A375 (cell line): Measurements from ENCODE around the gene BTNL9. TPM values are rescaled to one million over a fixed set of nuclear protein-coding genes. Genes with fewer than 3 reads are reported as not detected.

Source experiments
- small RNA-seq: library from RNA; depleted of rRNA; stranded (forward); fragments of <200 nt; gene quantifications from one replicate; pipeline ENCODE3, GENCODE V24; 2014
- total RNA-seq: library from RNA; depleted of rRNA; stranded (reverse); fragments of >200 nt; shearing (Covaris generic); gene quantifications from 2 replicates; pipeline ENCODE4 v1.2.3, GENCODE V29; 2014; rRNA removed

The BTNL9 gene
- 1.2 and 1.6 TPM in 2 replicates for total RNA-seq

DNA sequence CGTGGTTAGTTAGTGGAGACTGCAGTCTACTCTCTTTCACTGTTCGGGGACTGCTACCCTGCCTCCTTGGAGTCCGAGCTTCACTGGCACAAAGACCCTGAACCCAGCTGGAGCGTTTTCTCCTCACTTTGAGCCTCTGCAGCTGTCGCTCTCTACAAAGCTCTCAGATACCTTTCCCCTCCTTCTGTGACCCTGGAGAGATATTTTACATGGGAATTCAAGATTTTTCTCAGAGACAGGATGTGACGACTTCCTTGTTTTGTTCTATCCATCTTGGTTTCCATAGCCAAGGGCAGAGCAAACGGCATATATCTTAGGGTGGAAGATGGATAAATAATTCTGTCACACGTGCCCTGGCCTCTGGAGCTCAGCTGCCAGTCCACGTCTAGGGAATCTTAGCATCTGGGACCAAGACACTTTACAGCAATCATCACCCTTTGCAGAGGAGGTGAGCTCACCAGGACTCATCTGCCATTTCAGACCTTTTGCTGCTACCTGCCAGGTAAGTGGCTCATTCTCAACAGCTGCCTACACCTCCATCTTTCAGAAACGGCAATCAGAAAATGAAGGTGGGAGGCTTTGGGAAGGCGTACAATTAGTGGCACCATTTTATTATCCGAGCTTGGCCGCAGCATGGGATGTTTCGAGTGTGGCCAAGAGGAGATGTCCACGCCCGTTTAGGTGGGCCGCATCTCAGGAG, at the start of gene BTNL9:
Gene BTNL9, plus strand, starts transcription at position 336 of the 700 bp plus-strand sequence. CDS start 5,224 bp downstream, outside the sequence.

Small RNA genes within 50 kb of the gene (small RNA-seq; reads per million reads assigned to genes)
- not detected for gene MIR8089
- not detected for gene RNU6-1036P

Other genes with a start within 250 kb of the BTNL9 start
- gene MGAT1, start 237.5 kb upstream of the BTNL9 start, total RNA-seq: 53.9 and 67.3 TPM in 2 replicates
- gene ZFP62, start 179.0 kb upstream of the BTNL9 start, total RNA-seq: 17.4 and 18.0 TPM in 2 replicates
- 0.57 and 0.72 TPM in 2 replicates for gene BTNL8, start 141.1 kb upstream of the BTNL9 start, total RNA-seq
- not detected in 2 replicates for gene BTNL3, start 51.4 kb upstream of the BTNL9 start, total RNA-seq
- gene OR2V1, start 90.9 kb downstream of the BTNL9 start, total RNA-seq: not detected in 2 replicates
- gene OR2V2, start 107.3 kb downstream of the BTNL9 start, total RNA-seq: not detected in 2 replicates
- 11.6 and 16.5 TPM in 2 replicates for gene TRIM7, start 164.9 kb downstream of the BTNL9 start, total RNA-seq
- gene TRIM41, start 183.0 kb downstream of the BTNL9 start, total RNA-seq: 34.2 and 34.6 TPM in 2 replicates
- gene RACK1, start 203.6 kb downstream of the BTNL9 start, total RNA-seq: 5,441 and 5,626 TPM in 2 replicates
- gene TRIM52, start 220.9 kb downstream of the BTNL9 start, total RNA-seq: 6.5 and 9.9 TPM in 2 replicates